SK-N-SH treated with all-trans-retinoic acid at 6 μM for 48 hours (cell line): ENCODE results near the gene DNAL1.
"Not testable (repeated sequence)": the region's sequence is repeated elsewhere in the genome, so short reads cannot be mapped to it uniquely, and the experiment has no call there.

Experiments
- ATAC-seq: fragments of 200-7000 bp; cut with Tn5 transposase; 3 replicates; pipeline ENCODE4 v1.9.1; 2020; ENCODE audit warnings: mild to moderate bottlenecking, moderate library complexity
- ARNTL ChIP-seq: fragments of 450-650 bp; formaldehyde crosslinking; IDR thresholded peaks from 2 replicates; pipeline ENCODE4 v1.5.0; 2020; ENCODE audit warnings: low read depth, mild to moderate bottlenecking, moderate library complexity, borderline replicate concordance
- BACH2 ChIP-seq: fragments of 250-450 bp; sonication (Bioruptor Pico); IDR thresholded peaks from 2 replicates; pipeline ENCODE4 v1.9.0; 2021; ENCODE audit warnings: mild to moderate bottlenecking, borderline replicate concordance
- GLIS3 ChIP-seq: fragments of 250-450 bp; sonication (Bioruptor Pico); IDR thresholded peaks from 2 replicates; pipeline ENCODE4 v1.5.0; 2020; ENCODE audit warnings: mild to moderate bottlenecking, moderate library complexity
- ISL1 ChIP-seq: fragments of 250-450 bp; sonication (Bioruptor Pico); IDR thresholded peaks from 2 replicates; pipeline ENCODE4 v2.1.2; 2022; ENCODE audit warnings: mild to moderate bottlenecking, moderate library complexity
- OSR1 ChIP-seq: fragments of 250-450 bp; sonication (Bioruptor Pico); IDR thresholded peaks from 2 replicates; pipeline ENCODE4 v1.8.0; 2022; ENCODE audit warnings: moderate library complexity, mild to moderate bottlenecking, inconsistent platforms
- RARB ChIP-seq: fragments of 250-450 bp; sonication (Bioruptor Pico); IDR thresholded peaks from 2 replicates; pipeline ENCODE4 v1.8.0; 2021; ENCODE audit warnings: mild to moderate bottlenecking, moderate library complexity
- SNAI2 ChIP-seq: fragments of 250-450 bp; sonication (Bioruptor Pico); IDR thresholded peaks from 2 replicates; pipeline ENCODE4 v1.5.0; 2020; ENCODE audit warnings: mild to moderate bottlenecking, moderate library complexity
- TCF4 ChIP-seq: fragments of 250-450 bp; sonication (Bioruptor Pico); IDR thresholded peaks from 2 replicates; pipeline ENCODE4 v1.8.0; 2021; ENCODE audit warnings: mild to moderate bottlenecking, moderate library complexity, borderline replicate concordance
- TOX ChIP-seq: fragments of 250-450 bp; sonication (Bioruptor Pico); IDR thresholded peaks from 2 replicates; pipeline ENCODE4 v1.8.0; 2021; ENCODE audit warnings: mild to moderate bottlenecking, moderate library complexity, borderline replicate concordance
- ZC3H10 ChIP-seq: fragments of 250-450 bp; sonication (Bioruptor Pico); IDR thresholded peaks from 2 replicates; pipeline ENCODE4 v1.5.1; 2021; ENCODE audit warnings: mild to moderate bottlenecking, moderate library complexity
- ZFP3 ChIP-seq: fragments of 250-450 bp; sonication (Bioruptor Pico); IDR thresholded peaks from 2 replicates; pipeline ENCODE4 v1.5.0; 2020; ENCODE audit warnings: mild to moderate bottlenecking, moderate library complexity
- ZFP30 ChIP-seq: fragments of 450-650 bp; formaldehyde crosslinking; IDR thresholded peaks from 2 replicates; pipeline ENCODE4 v1.5.0; 2022; ENCODE audit warnings: mild to moderate bottlenecking, moderate library complexity
- ZNF565 ChIP-seq: fragments of 450-650 bp; formaldehyde crosslinking; conservative IDR thresholded peaks from 2 replicates; pipeline ENCODE4 v1.5.0; 2020; ENCODE audit warnings: low read depth, mild to moderate bottlenecking, moderate library complexity
- ZNF70 ChIP-seq: fragments of 450-650 bp; formaldehyde crosslinking; IDR thresholded peaks from 2 replicates; pipeline ENCODE4 v1.5.0; 2020; ENCODE audit warnings: mild to moderate bottlenecking, moderate library complexity
- ZNF8 ChIP-seq: fragments of 450-650 bp; formaldehyde crosslinking; IDR thresholded peaks from 2 replicates; pipeline ENCODE4 v1.5.0; 2020; ENCODE audit warnings: mild to moderate bottlenecking, moderate library complexity
- TF ChIP-seq, protein P1 (sequence below): fragments of 250-450 bp; sonication (Bioruptor Pico); IDR thresholded peaks from 2 replicates; pipeline ENCODE4 v1.8.0; 2020; ENCODE audit warnings: mild to moderate bottlenecking, moderate library complexity, borderline replicate concordance
- TF ChIP-seq, protein P2 (sequence below): fragments of 250-450 bp; sonication (Bioruptor Pico); IDR thresholded peaks from 2 replicates; pipeline ENCODE4 v1.8.0; 2021; ENCODE audit warnings: low read depth, mild to moderate bottlenecking, moderate library complexity, borderline replicate concordance
- TF ChIP-seq, protein P3 (sequence below): fragments of 250-450 bp; sonication (Bioruptor Pico); IDR thresholded peaks from 2 replicates; pipeline ENCODE4 v1.5.1; 2021; ENCODE audit warnings: mild to moderate bottlenecking, moderate library complexity
- TF ChIP-seq, protein P4 (sequence below): fragments of 250-450 bp; sonication (Bioruptor Pico); IDR thresholded peaks from 2 replicates; pipeline ENCODE4 v1.5.0; 2020; ENCODE audit warnings: mild to moderate bottlenecking, moderate library complexity
- TF ChIP-seq, protein P5 (sequence below): fragments of 250-450 bp; sonication (Bioruptor Pico); IDR thresholded peaks from 2 replicates; pipeline ENCODE4 v1.5.1; 2020; ENCODE audit warnings: low read depth, mild to moderate bottlenecking, moderate library complexity

Gene DNAL1

DNA sequence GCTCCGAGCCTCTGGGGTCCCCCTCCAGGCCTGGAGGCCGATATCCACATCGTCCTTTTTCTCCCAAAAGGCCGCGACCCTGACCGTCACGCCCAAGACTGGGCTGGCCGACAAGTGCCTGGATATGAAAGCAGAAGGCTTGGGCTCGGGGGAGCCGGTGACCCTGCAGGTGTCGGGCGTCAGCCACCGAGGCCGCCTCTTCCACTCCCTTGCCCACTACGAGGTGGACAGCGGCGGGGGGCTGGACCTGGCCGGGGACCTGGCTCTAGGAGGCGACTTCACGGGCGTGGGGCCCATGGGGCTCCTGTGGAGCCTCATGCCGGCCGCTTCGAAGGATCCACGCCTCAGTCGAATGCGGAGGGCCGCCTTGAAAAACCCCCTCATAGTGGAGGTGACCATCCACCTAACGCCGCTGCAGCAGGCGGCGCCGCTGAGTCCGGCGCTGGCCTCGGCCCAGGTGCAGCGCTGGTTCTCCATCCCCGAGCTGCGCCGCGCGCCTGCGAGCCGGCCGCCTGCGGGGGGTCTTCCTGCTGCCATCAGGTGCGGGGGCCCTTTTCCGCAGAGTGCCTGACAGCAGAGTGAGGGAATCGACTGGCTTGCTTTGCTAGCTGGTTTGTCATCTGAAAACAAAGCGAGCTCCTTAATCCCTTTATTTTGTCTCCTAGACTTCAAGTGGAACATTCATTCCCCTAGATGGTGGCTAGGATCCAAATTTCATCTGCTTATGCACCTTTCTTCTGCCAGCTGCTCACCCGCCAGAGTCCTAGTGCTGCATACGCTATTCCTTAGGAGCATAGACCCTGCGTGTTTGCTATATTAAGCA is 10.6 kb upstream of the DNAL1 start (continued):
- TF ChIP-seq ZNF70, result no peak
- TF ChIP-seq, protein P1, sequence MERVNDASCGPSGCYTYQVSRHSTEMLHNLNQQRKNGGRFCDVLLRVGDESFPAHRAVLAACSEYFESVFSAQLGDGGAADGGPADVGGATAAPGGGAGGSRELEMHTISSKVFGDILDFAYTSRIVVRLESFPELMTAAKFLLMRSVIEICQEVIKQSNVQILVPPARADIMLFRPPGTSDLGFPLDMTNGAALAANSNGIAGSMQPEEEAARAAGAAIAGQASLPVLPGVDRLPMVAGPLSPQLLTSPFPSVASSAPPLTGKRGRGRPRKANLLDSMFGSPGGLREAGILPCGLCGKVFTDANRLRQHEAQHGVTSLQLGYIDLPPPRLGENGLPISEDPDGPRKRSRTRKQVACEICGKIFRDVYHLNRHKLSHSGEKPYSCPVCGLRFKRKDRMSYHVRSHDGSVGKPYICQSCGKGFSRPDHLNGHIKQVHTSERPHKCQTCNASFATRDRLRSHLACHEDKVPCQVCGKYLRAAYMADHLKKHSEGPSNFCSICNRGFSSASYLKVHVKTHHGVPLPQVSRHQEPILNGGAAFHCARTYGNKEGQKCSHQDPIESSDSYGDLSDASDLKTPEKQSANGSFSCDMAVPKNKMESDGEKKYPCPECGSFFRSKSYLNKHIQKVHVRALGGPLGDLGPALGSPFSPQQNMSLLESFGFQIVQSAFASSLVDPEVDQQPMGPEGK (CRISPR knock-in tag), result no peak

DNA sequence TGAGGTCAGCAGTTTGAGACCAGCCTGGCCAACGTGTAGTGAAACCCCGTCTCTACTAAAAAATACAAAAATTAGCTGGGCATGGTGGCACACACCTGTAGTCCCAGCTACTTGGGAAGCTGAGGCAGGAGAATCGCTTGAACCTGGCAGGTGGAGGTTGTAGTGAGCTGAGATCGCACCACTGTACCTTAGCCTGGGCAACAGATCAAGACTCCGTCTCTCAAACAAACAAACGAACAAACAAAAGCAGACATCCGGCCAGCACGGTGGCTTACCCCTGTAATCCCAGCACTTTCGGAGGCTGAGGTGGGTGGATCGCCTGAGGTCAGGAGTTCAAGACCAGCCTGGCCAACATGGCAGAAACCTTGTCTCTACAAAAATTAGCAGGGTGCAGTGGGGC is 8.4 kb upstream of the DNAL1 start:
- ATAC-seq, result not testable (repeated sequence)

DNA sequence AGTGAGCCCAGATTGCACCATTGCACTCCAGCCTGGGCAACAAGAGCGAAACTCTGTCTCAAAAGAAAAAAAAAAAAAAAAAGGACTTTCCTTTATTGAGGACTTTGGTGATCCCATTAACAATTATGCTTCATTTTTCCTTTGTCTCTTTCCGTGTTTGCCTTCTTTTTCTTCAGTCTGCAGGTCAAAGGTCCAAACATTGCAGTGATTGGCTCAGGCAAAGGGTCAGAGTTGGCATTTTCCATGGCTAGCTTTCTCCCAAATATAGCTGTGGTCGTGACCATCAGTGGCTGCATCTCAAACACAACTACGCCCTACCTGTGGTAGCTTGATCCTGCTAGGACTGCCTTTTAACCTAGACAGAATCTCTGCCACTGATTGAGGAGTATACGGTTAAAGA is 7.0 kb upstream of the DNAL1 start:
- ATAC-seq, result no peak
- TF ChIP-seq, protein P2, sequence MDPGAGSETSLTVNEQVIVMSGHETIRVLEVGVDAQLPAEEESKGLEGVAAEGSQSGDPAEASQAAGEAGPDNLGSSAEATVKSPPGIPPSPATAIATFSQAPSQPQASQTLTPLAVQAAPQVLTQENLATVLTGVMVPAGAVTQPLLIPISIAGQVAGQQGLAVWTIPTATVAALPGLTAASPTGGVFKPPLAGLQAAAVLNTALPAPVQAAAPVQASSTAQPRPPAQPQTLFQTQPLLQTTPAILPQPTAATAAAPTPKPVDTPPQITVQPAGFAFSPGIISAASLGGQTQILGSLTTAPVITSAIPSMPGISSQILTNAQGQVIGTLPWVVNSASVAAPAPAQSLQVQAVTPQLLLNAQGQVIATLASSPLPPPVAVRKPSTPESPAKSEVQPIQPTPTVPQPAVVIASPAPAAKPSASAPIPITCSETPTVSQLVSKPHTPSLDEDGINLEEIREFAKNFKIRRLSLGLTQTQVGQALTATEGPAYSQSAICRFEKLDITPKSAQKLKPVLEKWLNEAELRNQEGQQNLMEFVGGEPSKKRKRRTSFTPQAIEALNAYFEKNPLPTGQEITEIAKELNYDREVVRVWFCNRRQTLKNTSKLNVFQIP (CRISPR knock-in tag), result no peak
- no peak for TF ChIP-seq TOX
- TF ChIP-seq SNAI2 (CRISPR knock-in tag), result no peak
- TF ChIP-seq BACH2, result no peak
- TF ChIP-seq ZNF565 (CRISPR knock-in tag), result no peak
- no peak for TF ChIP-seq ZFP30 (CRISPR knock-in tag)
- TF ChIP-seq OSR1 (CRISPR knock-in tag), result no peak
- TF ChIP-seq, protein P1 (CRISPR knock-in tag), result no peak
- no peak for TF ChIP-seq ISL1 (CRISPR knock-in tag)
- no peak for TF ChIP-seq ZNF8 (CRISPR knock-in tag)

DNA sequence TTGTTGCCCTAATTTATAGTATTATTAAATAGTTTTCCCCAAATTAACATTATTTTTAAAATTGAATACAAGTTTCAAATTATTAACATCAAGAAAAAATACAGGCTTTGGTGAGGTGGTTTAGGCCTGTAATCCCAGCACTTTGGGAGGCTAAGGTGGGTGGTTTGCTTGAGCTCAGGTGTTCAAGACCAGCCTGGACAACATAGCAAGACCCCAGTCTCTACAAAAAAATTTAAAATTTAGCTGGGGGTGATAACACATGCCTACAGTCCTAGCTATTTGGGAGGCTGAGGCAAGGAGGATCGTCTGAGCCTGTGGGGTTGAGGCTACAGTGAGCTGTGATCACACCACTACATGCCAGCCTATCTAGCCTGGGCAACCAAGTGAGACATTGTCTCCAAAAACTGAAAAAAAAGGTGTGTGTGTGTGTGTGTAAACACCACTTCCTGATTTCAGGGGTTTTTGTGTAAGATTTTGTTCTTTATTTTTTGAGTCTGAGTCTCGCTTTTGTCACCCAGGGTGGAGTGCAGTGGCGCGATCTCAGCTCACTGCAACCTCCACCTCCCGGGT is 3.9 kb upstream of the DNAL1 start:
- no peak for TF ChIP-seq RARB (CRISPR knock-in tag)
- TF ChIP-seq SNAI2 (CRISPR knock-in tag), result no peak
- TF ChIP-seq, protein P3, sequence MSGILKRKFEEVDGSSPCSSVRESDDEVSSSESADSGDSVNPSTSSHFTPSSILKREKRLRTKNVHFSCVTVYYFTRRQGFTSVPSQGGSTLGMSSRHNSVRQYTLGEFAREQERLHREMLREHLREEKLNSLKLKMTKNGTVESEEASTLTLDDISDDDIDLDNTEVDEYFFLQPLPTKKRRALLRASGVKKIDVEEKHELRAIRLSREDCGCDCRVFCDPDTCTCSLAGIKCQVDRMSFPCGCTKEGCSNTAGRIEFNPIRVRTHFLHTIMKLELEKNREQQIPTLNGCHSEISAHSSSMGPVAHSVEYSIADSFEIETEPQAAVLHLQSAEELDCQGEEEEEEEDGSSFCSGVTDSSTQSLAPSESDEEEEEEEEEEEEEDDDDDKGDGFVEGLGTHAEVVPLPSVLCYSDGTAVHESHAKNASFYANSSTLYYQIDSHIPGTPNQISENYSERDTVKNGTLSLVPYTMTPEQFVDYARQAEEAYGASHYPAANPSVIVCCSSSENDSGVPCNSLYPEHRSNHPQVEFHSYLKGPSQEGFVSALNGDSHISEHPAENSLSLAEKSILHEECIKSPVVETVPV (CRISPR knock-in tag), result no peak
- TF ChIP-seq GLIS3 (CRISPR knock-in tag), result no peak
- no peak for TF ChIP-seq ZNF565 (CRISPR knock-in tag)
- no peak for TF ChIP-seq ZNF8 (CRISPR knock-in tag)
- no peak for TF ChIP-seq ARNTL (CRISPR knock-in tag)
- no peak for TF ChIP-seq ZC3H10 (CRISPR knock-in tag)
- TF ChIP-seq ZFP3 (CRISPR knock-in tag), result no peak
- TF ChIP-seq OSR1 (CRISPR knock-in tag), result no peak
- no peak for TF ChIP-seq BACH2
- no peak for TF ChIP-seq ZFP30 (CRISPR knock-in tag)
- TF ChIP-seq, protein P2 (CRISPR knock-in tag), result no peak
- no peak for TF ChIP-seq ISL1 (CRISPR knock-in tag)
- TF ChIP-seq, protein P4, sequence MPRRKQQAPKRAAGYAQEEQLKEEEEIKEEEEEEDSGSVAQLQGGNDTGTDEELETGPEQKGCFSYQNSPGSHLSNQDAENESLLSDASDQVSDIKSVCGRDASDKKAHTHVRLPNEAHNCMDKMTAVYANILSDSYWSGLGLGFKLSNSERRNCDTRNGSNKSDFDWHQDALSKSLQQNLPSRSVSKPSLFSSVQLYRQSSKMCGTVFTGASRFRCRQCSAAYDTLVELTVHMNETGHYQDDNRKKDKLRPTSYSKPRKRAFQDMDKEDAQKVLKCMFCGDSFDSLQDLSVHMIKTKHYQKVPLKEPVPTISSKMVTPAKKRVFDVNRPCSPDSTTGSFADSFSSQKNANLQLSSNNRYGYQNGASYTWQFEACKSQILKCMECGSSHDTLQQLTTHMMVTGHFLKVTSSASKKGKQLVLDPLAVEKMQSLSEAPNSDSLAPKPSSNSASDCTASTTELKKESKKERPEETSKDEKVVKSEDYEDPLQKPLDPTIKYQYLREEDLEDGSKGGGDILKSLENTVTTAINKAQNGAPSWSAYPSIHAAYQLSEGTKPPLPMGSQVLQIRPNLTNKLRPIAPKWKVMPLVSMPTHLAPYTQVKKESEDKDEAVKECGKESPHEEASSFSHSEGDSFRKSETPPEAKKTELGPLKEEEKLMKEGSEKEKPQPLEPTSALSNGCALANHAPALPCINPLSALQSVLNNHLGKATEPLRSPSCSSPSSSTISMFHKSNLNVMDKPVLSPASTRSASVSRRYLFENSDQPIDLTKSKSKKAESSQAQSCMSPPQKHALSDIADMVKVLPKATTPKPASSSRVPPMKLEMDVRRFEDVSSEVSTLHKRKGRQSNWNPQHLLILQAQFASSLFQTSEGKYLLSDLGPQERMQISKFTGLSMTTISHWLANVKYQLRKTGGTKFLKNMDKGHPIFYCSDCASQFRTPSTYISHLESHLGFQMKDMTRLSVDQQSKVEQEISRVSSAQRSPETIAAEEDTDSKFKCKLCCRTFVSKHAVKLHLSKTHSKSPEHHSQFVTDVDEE (CRISPR knock-in tag), result no peak
- TF ChIP-seq TCF4 (CRISPR knock-in tag), result no peak
- TF ChIP-seq ZNF70, result no peak
- TF ChIP-seq, protein P5, sequence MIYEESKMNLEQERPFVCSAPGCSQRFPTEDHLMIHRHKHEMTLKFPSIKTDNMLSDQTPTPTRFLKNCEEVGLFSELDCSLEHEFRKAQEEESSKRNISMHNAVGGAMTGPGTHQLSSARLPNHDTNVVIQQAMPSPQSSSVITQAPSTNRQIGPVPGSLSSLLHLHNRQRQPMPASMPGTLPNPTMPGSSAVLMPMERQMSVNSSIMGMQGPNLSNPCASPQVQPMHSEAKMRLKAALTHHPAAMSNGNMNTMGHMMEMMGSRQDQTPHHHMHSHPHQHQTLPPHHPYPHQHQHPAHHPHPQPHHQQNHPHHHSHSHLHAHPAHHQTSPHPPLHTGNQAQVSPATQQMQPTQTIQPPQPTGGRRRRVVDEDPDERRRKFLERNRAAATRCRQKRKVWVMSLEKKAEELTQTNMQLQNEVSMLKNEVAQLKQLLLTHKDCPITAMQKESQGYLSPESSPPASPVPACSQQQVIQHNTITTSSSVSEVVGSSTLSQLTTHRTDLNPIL, result no peak
- TF ChIP-seq, all 23 proteins: peak for 0
- ATAC-seq, result no peak
